ENCODE measurements around the gene ANXA6. TPM values are rescaled to one million over a fixed set of nuclear protein-coding genes. Genes with fewer than 3 reads are reported as not detected.

Gene ANXA6
- total RNA-seq, 1 donor from 2014 or later: 301 TPM

- no peaks in the 10 kb centered on the region for H3K27me3 Mint-ChIP-seq (ENCODE audit: insufficient read depth)
- no peak overlapping the region for H3K4me3 Mint-ChIP-seq
- H3K4me1 Mint-ChIP-seq (ENCODE audit: low read depth): peaks cover 57% of the 10 kb centered on the region
- peaks cover 52% of the 10 kb centered on the region for H3K36me3 Mint-ChIP-seq (ENCODE audit: low read depth)
- H3K27ac Mint-ChIP-seq: no peak overlapping the region
- no peaks in the 10 kb centered on the region for H3K9me3 Mint-ChIP-seq
- no peak for DNase-seq (ENCODE audit: low spot score)
- intact Hi-C loops (cut with micrococcal nuclease): loop anchor here (2.0 to 5.0 kb wide), 2 partner anchors 169 to 189 kb away; no protein-coding TSS in a partner anchor
These were observed 29.7 kb downstream of the ANXA6 start for GRCh38 chr5:151127926-151128325.

- DNase-seq (ENCODE audit: low spot score): peak; percentile 38
- intact Hi-C loops (cut with micrococcal nuclease): loop anchor here (1.0 to 5.0 kb wide), 6 partner anchors 15 to 191 kb away; no protein-coding TSS in a partner anchor
These were observed 31.4 kb downstream of the ANXA6 start for GRCh38 chr5:151126199-151126645.

DNA sequence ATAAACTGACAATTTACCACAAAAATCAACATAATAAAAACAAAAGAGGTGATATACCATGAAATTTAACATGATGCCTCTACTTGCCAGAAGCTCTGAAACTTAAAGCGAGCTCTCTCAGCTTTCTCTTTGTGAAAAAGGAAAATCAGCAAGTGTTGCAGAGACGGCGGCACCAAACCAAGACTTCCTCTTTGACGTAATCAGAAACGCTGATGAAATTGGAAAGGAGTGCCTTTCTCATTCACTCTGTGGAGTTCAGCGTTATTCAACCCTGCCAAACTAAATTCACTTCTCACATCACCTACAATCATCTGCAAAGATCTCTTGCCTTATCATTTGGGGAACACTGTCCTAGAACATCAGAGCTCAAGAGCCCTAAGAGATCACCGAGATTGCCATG lies 32.2 kb downstream of the ANXA6 start:
- H3K36me3 Mint-ChIP-seq (ENCODE audit: low read depth): peaks cover 48% of the 10 kb centered on the region
- H3K27ac Mint-ChIP-seq: peak overlapping the region; percentile 85
- no peaks in the 10 kb centered on the region for H3K9me3 Mint-ChIP-seq
- H3K4me3 Mint-ChIP-seq: peak overlapping the region; percentile 19
- DNase-seq (ENCODE audit: low spot score): no peak
- peaks cover 39% of the 10 kb centered on the region for H3K4me1 Mint-ChIP-seq (ENCODE audit: low read depth)
- no peaks in the 10 kb centered on the region for H3K27me3 Mint-ChIP-seq (ENCODE audit: insufficient read depth)
- intact Hi-C loops (cut with micrococcal nuclease): loop anchor here (5.0 kb wide), 1 partner anchor 172 kb away; no protein-coding TSS in a partner anchor

More at GRCh38 chr5:151126199-151126645, 31.4 kb downstream of the ANXA6 start:
- Mint-ChIP-seq H3K4me3 (no peak overlapping the region), H3K9me3 (no peaks in the 10 kb centered on the region), H3K36me3 (ENCODE audit: low read depth) (peaks cover 48% of the 10 kb centered on the region), H3K27ac (peak overlapping the region; percentile 42), H3K27me3 (ENCODE audit: insufficient read depth) (no peaks in the 10 kb centered on the region), H3K4me1 (ENCODE audit: low read depth) (peaks cover 43% of the 10 kb centered on the region)

DNA sequence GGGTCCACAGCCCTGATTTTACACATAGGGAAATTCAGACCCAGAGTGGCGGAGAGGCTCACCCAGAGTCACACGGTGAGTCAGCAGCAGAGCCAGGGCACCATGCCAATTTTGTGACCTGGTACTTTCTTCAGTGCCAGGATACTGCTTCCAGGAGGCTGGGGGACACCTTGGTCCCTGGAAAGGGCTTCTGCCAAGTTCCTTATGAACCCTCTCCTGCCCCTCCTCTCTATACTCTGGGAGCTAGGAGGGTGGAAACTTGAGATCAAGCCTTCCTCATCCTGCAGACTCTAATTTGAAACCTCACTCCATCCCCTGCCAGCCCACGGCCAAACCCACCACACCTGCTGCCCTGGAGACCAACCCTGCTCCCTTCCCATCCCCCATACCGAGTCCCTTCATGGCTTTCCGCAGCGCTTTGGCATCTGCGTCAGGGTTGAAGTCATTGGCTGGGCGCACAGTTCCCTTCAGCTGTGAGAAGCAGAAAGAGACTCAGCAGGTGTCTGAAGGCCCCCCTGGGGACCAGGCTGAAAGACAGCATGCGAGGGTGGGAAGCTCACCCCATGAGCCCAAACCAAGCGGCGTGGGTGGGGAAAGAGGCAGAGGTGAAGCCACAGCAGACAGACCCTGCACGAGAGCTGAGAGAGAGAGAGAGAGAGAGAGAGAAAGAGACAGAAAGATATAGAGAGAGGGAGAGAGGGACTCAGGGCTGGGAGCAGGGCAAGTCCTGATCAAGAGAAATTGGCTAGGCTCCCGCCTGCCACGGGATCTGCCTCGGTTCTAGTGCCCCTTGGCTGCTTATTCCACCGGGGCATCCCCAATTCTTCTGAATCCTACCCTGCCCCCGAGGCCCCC lies 33.5 kb downstream of the ANXA6 start:
- Mint-ChIP-seq H3K27me3 (ENCODE audit: insufficient read depth) (no peaks in the 10 kb centered on the region), H3K27ac (peak overlapping the region; percentile 83), H3K9me3 (no peaks in the 10 kb centered on the region), H3K4me3 (no peak overlapping the region), H3K36me3 (ENCODE audit: low read depth) (peaks cover 55% of the 10 kb centered on the region), H3K4me1 (ENCODE audit: low read depth) (peaks cover 36% of the 10 kb centered on the region)
- no peak for DNase-seq (ENCODE audit: low spot score)
- intact Hi-C loops (cut with micrococcal nuclease): no loop called here

- H3K9me3 Mint-ChIP-seq: no peaks in the 10 kb centered on the region
- intact Hi-C loops (cut with micrococcal nuclease): no loop called here
- no peaks in the 10 kb centered on the region for H3K27me3 Mint-ChIP-seq (ENCODE audit: insufficient read depth)
- no peak overlapping the region for H3K4me3 Mint-ChIP-seq
- peaks cover 50% of the 10 kb centered on the region for H3K36me3 Mint-ChIP-seq (ENCODE audit: low read depth)
- DNase-seq (ENCODE audit: low spot score): no peak
- peaks cover 28% of the 10 kb centered on the region for H3K4me1 Mint-ChIP-seq (ENCODE audit: low read depth)
- H3K27ac Mint-ChIP-seq: no peak overlapping the region
These were observed 34.8 kb downstream of the ANXA6 start for GRCh38 chr5:151122828-151123227.

DNA sequence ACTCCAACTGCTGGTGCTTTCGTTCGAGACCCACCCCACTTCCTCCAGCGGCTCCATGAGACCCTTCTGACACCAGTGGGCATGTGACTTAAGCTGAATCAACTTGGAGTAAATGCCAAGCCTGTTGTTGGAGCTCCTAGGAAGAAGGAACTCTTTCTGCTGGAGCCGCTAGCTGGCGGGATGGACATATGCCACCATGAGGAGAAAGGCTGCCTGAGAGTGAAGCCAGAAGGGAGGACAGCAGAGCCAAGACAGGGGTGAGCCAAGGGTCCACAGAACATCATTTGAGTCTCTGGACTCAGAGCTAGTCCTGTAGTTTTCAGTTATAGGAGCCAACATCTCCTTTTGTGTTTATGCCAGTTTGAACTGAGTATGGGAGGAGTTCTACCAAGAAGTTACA lies 35.9 kb downstream of the ANXA6 start:
- Mint-ChIP-seq H3K36me3 (ENCODE audit: low read depth) (peaks cover 48% of the 10 kb centered on the region), H3K27me3 (ENCODE audit: insufficient read depth) (no peaks in the 10 kb centered on the region), H3K4me3 (no peak overlapping the region), H3K27ac (peak overlapping the region; percentile 72), H3K4me1 (ENCODE audit: low read depth) (peaks cover 19% of the 10 kb centered on the region), H3K9me3 (no peaks in the 10 kb centered on the region)
- intact Hi-C loops (cut with micrococcal nuclease): no loop called here
- no peak for DNase-seq (ENCODE audit: low spot score)

DNA sequence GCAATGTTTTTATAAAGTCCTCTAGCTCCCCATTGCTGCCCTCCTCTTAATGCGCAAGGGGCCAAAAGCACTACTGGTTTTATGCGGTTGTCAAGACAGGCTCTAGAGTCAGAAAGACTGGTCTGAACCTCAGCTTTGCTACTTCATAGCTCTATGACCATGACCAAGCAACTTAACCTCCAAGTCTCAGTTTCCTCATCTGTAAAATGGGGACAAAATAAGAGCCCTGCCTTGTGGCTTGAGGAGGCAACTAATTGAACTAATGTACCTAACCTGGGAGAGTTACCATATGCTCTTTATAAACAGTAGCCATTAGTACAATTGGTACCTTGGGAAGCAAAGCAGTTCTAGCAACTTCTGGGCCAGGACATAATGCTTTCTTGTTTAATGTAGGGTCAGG lies 36.5 kb downstream of the ANXA6 start:
- no peak for DNase-seq (ENCODE audit: low spot score)
- no peak overlapping the region for H3K4me3 Mint-ChIP-seq
- no peak overlapping the region for H3K27ac Mint-ChIP-seq
- no peaks in the 10 kb centered on the region for H3K27me3 Mint-ChIP-seq (ENCODE audit: insufficient read depth)
- H3K36me3 Mint-ChIP-seq (ENCODE audit: low read depth): peaks cover 48% of the 10 kb centered on the region
- H3K9me3 Mint-ChIP-seq: no peaks in the 10 kb centered on the region
- peaks cover 14% of the 10 kb centered on the region for H3K4me1 Mint-ChIP-seq (ENCODE audit: low read depth)
- intact Hi-C loops (cut with micrococcal nuclease): no loop called here

- no peak for DNase-seq (ENCODE audit: low spot score)
- Mint-ChIP-seq H3K27me3 (ENCODE audit: insufficient read depth) (no peaks in the 10 kb centered on the region), H3K27ac (peak overlapping the region; percentile 63), H3K36me3 (ENCODE audit: low read depth) (peaks cover 43% of the 10 kb centered on the region), H3K9me3 (no peaks in the 10 kb centered on the region), H3K4me3 (no peak overlapping the region), H3K4me1 (ENCODE audit: low read depth) (peaks cover 7% of the 10 kb centered on the region)
- intact Hi-C loops (cut with micrococcal nuclease): loop anchor here (5.0 kb wide), 1 partner anchor 317 kb away; no protein-coding TSS in a partner anchor
These were observed 38.5 kb downstream of the ANXA6 start for GRCh38 chr5:151118913-151119575.

DNA sequence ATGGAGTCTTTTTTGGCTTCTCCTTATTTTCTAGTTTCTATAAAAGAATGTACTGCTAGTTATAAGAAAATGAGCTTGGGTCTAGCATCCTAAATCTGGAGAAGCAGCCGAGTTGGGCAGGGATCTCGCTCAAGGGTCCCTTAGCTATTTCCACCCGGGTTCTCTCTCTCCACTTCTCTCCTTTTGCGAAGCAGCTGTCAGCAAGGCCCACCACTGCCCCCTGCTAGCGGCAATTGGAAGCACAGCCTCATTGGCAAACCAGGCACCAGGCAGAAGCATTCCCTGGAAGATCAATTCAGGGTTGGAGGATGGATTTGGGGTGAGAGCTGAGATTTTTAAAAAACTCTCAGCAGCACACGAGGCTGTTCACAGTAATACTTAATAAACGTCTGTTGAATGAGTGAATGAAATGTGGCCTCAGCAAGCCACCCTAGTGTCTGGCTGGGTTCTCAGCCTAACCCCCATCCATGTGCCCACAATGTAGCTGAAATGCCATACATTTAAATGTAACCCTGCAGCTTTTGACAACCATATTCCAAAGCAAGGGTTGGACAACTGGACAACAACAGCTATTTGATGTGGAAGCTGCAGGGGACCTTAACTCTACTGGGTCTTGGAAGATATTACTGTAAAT lies 42.2 kb downstream of the ANXA6 start:
- no peak overlapping the region for H3K27ac Mint-ChIP-seq
- peaks cover 5% of the 10 kb centered on the region for H3K4me1 Mint-ChIP-seq (ENCODE audit: low read depth)
- H3K36me3 Mint-ChIP-seq (ENCODE audit: low read depth): peaks cover 31% of the 10 kb centered on the region
- H3K9me3 Mint-ChIP-seq: no peaks in the 10 kb centered on the region
- H3K27me3 Mint-ChIP-seq (ENCODE audit: insufficient read depth): no peaks in the 10 kb centered on the region
- intact Hi-C loops (cut with micrococcal nuclease): loop anchor here (1.0 to 5.0 kb wide), 5 partner anchors 17 to 555 kb away; no protein-coding TSS in a partner anchor
- no peak overlapping the region for H3K4me3 Mint-ChIP-seq
- DNase-seq (ENCODE audit: low spot score): peak; percentile 40

- H3K27me3 Mint-ChIP-seq (ENCODE audit: insufficient read depth): no peaks in the 10 kb centered on the region
- H3K4me3 Mint-ChIP-seq: no peak overlapping the region
- intact Hi-C loops (cut with micrococcal nuclease): loop anchor here (2.0 kb wide), 2 partner anchors 15 to 553 kb away; no protein-coding TSS in a partner anchor
- no peak for DNase-seq (ENCODE audit: low spot score)
- H3K36me3 Mint-ChIP-seq (ENCODE audit: low read depth): peaks cover 26% of the 10 kb centered on the region
- H3K9me3 Mint-ChIP-seq: no peaks in the 10 kb centered on the region
- peaks cover 5% of the 10 kb centered on the region for H3K4me1 Mint-ChIP-seq (ENCODE audit: low read depth)
- no peak overlapping the region for H3K27ac Mint-ChIP-seq
These were observed 43.9 kb downstream of the ANXA6 start for GRCh38 chr5:151113651-151114050.

GRCh38 chr5:151110992-151111391 lies 46.6 kb downstream of the ANXA6 start:
- DNase-seq (ENCODE audit: low spot score): no peak
- Mint-ChIP-seq H3K27ac (no peak overlapping the region), H3K4me3 (no peak overlapping the region), H3K9me3 (no peaks in the 10 kb centered on the region), H3K36me3 (ENCODE audit: low read depth) (peaks cover 35% of the 10 kb centered on the region), H3K27me3 (ENCODE audit: insufficient read depth) (no peaks in the 10 kb centered on the region), H3K4me1 (ENCODE audit: low read depth) (peaks cover 5% of the 10 kb centered on the region)
- intact Hi-C loops (cut with micrococcal nuclease): no loop called here

GRCh38 chr5:151110122-151110681 lies 47.4 kb downstream of the ANXA6 start:
- H3K4me3 Mint-ChIP-seq: no peak overlapping the region
- H3K36me3 Mint-ChIP-seq (ENCODE audit: low read depth): peaks cover 40% of the 10 kb centered on the region
- H3K27me3 Mint-ChIP-seq (ENCODE audit: insufficient read depth): no peaks in the 10 kb centered on the region

More at GRCh38 chr5:151110122-151110681, 47.4 kb downstream of the ANXA6 start:
- H3K27ac Mint-ChIP-seq: no peak overlapping the region
- no peaks in the 10 kb centered on the region for H3K9me3 Mint-ChIP-seq
- intact Hi-C loops (cut with micrococcal nuclease): no loop called here
- H3K4me1 Mint-ChIP-seq (ENCODE audit: low read depth): peaks cover under 1% of the 10 kb centered on the region
- DNase-seq (ENCODE audit: low spot score): no peak
